ENCODE measurements around the gene UCK1.

DNA sequence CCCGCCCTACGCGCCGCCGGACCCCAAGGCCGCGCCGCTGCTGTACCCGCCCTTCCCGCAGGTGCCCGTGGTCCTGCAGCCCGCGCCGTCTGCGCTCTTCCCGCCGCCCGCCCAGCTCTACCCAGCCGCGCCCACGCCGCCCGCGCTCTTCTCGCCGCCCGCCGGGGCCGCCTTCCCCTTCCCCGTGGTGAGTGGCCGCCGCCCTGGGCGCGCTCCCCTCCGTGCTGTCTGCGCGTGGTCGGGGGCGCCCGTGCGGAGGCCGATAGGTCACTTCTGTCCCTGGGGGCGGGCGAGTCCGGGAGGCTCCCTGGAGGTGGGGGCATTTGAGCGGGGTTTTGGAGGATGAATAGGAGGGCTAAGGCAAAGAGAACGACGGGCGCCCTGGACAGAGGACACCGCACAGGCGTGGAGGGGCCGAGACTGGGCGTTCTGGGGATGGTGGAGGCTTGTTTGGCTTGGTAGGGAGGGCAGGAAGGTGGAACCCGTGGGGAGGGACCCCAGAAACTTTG, 23.8 kb upstream of the UCK1 start:
- TF ChIP-seq, protein P1, sequence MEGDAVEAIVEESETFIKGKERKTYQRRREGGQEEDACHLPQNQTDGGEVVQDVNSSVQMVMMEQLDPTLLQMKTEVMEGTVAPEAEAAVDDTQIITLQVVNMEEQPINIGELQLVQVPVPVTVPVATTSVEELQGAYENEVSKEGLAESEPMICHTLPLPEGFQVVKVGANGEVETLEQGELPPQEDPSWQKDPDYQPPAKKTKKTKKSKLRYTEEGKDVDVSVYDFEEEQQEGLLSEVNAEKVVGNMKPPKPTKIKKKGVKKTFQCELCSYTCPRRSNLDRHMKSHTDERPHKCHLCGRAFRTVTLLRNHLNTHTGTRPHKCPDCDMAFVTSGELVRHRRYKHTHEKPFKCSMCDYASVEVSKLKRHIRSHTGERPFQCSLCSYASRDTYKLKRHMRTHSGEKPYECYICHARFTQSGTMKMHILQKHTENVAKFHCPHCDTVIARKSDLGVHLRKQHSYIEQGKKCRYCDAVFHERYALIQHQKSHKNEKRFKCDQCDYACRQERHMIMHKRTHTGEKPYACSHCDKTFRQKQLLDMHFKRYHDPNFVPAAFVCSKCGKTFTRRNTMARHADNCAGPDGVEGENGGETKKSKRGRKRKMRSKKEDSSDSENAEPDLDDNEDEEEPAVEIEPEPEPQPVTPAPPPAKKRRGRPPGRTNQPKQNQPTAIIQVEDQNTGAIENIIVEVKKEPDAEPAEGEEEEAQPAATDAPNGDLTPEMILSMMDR (IDR thresholded peaks at IDR 0.05): no peak
- TF ChIP-seq POLR2A (IDR thresholded peaks at IDR 0.05): no peak

Data from lower leg skin (tissue), 3 donors.